ENCODE results near the gene GNB1.

Gene GNB1

GRCh38 chr1:1836119-1836518 is 54.8 kb downstream of the GNB1 start:
- Histone ChIP-seq H3K27ac (no peak overlapping the region), H3K4me3 (no peak overlapping the region)
- DNase-seq (ENCODE audit: low spot score) = no peak
- TF ChIP-seq CTCF (IDR thresholded peaks at IDR 0.05) = no peak

GRCh38 chr1:1835546-1835945 is 55.3 kb downstream of the GNB1 start:
- no peak for TF ChIP-seq CTCF (IDR thresholded peaks at IDR 0.05)
- H3K4me3 ChIP-seq = no peak overlapping the region
- no peak overlapping the region for H3K27ac ChIP-seq
- no peak for DNase-seq (ENCODE audit: low spot score)

- Histone ChIP-seq H3K4me3 (no peak overlapping the region), H3K27ac (no peak overlapping the region)
- no peak for TF ChIP-seq CTCF (IDR thresholded peaks at IDR 0.05)
- DNase-seq (ENCODE audit: low spot score) = no peak
These were observed 57.0 kb downstream of the GNB1 start for GRCh38 chr1:1833916-1834325.

- TF ChIP-seq CTCF (IDR thresholded peaks at IDR 0.05) = no peak
- Histone ChIP-seq H3K4me3 (no peak overlapping the region), H3K27ac (no peak overlapping the region)
- DNase-seq (ENCODE audit: low spot score) = no peak
These were observed 57.4 kb downstream of the GNB1 start for GRCh38 chr1:1833456-1833855.

- Histone ChIP-seq H3K27ac (no peak overlapping the region), H3K4me3 (no peak overlapping the region)
- no peak for TF ChIP-seq CTCF (IDR thresholded peaks at IDR 0.05)
- no peak for DNase-seq (ENCODE audit: low spot score)
These were observed 58.1 kb downstream of the GNB1 start for GRCh38 chr1:1832820-1833219.

GRCh38 chr1:1832166-1832565 is 58.7 kb downstream of the GNB1 start:
- no peak overlapping the region for H3K27ac ChIP-seq
- no peak for TF ChIP-seq CTCF (IDR thresholded peaks at IDR 0.05)
- no peak for DNase-seq (ENCODE audit: low spot score)
- H3K4me3 ChIP-seq = no peak overlapping the region

- Histone ChIP-seq H3K27ac (no peak overlapping the region), H3K4me3 (no peak overlapping the region)
- no peak for TF ChIP-seq CTCF (IDR thresholded peaks at IDR 0.05)
- DNase-seq (ENCODE audit: low spot score) = no peak
These were observed 63.6 kb downstream of the GNB1 start for GRCh38 chr1:1827089-1827848.
